Activated CD8-positive, alpha-beta memory T cell treated with anti-CD3 and anti-CD28 coated beads for 24 hours (primary cell): ENCODE measurements around the gene PHKA2.
"Not testable (repeated sequence)": the region's sequence is repeated elsewhere in the genome, so short reads cannot be mapped to it uniquely, and the experiment has no call there.

Source experiments
- DNase-seq: peaks from one replicate; pipeline ENCODE4 v3.0.0-alpha.2; 2020

PHKA2 gene

GRCh38 chrX:18983666-18984380 lies at the start of gene PHKA2:
PHKA2 (minus strand) TSS chrX:18984114; CDS start chrX:18983932, 182 bp downstream.
- peak; percentile 81 for DNase-seq

DNA sequence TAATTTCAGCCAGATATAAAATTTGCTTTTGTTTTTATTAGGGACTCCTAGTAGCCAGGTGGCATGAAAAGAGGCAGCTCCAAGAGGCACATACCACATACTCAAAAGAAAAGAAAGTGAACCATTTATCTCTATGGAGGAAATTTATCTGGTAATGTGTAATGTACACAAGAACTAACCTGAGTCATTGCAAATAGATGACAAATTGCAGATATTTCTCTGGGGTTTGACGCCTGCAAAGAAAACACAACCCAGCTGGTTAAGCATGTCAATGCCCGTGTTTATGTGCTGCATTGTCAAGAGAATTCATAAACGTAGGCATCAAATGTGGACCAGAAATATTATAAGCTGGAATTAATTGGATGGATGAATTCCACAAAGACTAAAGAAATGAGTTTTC lies 46.9 kb upstream of the PHKA2 start:
- no peak for DNase-seq

GRCh38 chrX:19028560-19028959 lies 44.6 kb upstream of the PHKA2 start:
- no peak for DNase-seq

DNA sequence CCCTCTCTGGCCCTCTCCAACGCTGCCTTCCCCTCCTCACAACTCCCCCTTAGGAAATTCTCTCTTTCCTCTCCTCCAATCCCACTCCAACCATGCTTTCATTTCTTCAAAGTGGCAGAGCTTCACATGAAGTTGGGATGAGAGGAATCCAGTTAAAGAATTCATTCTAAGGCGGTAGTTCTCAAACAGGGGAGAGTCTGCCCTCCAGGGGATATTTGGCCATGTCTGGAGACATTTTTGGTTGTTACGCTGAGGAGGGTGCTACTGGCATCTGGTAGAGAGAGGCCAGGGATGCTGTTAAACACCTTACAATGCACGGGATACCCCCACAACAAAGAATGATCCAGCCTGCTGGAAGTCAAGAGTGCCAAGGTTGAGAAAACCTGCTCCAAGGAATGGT lies 40.5 kb upstream of the PHKA2 start:
- no peak for DNase-seq

DNA sequence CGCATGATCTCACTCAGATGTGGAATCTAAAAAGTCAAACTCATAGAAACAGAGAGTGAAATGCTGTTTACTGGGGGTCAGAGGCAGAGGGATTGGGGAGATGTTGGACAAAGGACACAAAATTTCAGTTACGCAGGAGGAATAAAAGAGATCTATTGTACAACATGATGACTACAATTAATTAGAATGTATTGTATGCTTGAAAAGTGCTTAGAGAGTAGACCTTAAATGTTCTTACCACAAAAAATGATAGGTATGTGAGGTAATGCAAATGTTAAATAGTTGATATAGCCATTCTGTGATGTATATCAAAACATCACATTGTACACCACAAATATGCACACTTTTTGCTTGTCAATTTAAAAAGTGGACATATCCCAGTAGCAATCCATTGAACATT lies 36.1 kb upstream of the PHKA2 start:
- DNase-seq, result no peak

DNA sequence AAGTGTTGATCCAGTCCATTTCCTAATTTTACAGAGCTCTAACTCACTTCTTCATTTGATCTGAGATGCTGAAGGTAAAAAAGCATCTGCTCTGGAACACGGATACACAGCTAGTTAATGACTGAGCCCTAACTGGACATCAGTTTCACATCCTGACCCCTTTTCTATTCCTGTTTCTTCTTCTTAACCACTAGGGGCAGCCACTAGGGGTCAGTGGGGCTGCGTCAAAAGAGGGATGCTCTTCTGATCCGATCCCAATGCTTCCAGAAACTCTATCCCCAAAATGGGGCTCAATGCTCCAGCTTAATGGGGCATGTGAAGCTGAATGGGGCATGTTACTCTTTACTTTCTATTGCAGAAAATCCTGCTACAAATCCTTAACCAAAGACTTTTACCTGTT lies 33.4 kb upstream of the PHKA2 start:
- DNase-seq, result no peak

GRCh38 chrX:19016614-19017013 lies 32.7 kb upstream of the PHKA2 start:
- DNase-seq, result not testable (repeated sequence)

GRCh38 chrX:19007868-19008267 lies 24.0 kb upstream of the PHKA2 start:
- DNase-seq, result no peak

- DNase-seq, result no peak
These were observed 23.1 kb upstream of the PHKA2 start for GRCh38 chrX:19007011-19007410.

- DNase-seq, result no peak
These were observed 22.0 kb upstream of the PHKA2 start for GRCh38 chrX:19005909-19006308.

GRCh38 chrX:19003756-19004155 lies 19.8 kb upstream of the PHKA2 start:
- DNase-seq, result no peak

DNA sequence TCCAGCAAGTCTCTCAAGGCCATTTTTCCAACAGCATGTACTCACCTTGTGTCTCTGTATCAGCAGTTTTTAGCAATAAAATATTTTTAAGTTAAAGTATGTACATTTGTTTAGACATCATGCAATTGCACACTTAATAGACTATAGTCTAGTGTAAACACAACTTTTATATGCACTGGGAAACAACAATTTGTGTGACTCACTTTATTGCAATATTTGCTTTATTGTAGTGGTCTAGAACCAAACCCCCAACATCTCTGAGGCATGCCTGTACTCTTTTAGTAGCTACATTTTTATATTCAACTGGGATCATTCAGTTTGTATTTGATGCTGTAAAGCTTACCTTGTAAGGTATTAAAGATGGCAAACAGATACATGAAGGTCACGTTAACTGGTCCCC lies 14.7 kb upstream of the PHKA2 start:
- DNase-seq, result no peak

- no peak for DNase-seq
These were observed 14.0 kb upstream of the PHKA2 start for GRCh38 chrX:18997916-18998315.

GRCh38 chrX:18996536-18996935 lies 12.6 kb upstream of the PHKA2 start:
- DNase-seq, result no peak

DNA sequence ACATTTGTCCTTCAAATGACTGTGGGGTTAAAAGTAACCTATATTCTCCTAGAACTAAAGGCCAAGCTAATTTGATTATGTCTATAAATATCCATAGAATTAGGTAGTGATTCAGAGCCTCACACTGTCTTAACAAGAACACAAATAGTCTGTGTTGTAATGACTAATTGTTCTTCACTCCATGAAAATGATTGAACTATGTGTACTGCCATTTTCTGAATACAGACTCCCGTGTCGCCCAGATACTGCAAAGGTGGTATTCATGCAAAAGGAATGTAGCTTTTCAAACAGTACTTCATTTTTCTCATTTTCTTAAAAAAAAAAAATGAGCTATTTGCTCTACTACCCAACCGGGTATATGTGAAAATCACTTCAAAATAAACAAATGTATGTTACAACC lies 11.3 kb upstream of the PHKA2 start:
- no peak for DNase-seq

GRCh38 chrX:18994713-18995112 lies 10.8 kb upstream of the PHKA2 start:
- no peak for DNase-seq

DNA sequence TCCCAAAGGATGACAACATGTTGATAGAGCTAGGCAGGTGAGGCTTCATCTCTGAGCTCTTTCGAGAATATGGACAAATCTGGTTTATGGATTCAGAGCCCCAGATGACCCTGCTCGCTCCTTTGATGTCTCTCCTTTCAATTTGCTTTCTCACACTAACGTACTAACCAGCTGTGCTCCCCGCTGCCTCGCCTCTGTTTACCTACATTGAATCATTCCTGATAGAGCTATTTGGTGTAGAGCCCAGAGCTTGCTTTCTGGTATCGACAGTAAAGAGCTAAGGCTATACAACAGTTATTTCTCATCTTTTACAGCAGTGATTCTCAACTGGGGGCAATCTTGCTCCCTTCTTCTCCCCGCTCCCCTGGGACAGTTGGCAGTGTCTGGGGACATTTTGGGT lies 8.9 kb upstream of the PHKA2 start:
- no peak for DNase-seq

- DNase-seq, result no peak
These were observed 1.2 kb upstream of the PHKA2 start for GRCh38 chrX:18985186-18985435.

- DNase-seq, result peak; percentile 93
These were observed 669 bp upstream of the PHKA2 start for GRCh38 chrX:18984381-18985185.

- DNase-seq, result no peak
These were observed 2.6 kb downstream of the PHKA2 start for GRCh38 chrX:18981124-18981807.

GRCh38 chrX:18980262-18980661 lies 3.7 kb downstream of the PHKA2 start:
- not testable (repeated sequence) for DNase-seq

GRCh38 chrX:18974993-18975392 lies 8.9 kb downstream of the PHKA2 start:
- no peak for DNase-seq

- DNase-seq, result no peak
These were observed 10.3 kb downstream of the PHKA2 start for GRCh38 chrX:18973527-18974192.

DNA sequence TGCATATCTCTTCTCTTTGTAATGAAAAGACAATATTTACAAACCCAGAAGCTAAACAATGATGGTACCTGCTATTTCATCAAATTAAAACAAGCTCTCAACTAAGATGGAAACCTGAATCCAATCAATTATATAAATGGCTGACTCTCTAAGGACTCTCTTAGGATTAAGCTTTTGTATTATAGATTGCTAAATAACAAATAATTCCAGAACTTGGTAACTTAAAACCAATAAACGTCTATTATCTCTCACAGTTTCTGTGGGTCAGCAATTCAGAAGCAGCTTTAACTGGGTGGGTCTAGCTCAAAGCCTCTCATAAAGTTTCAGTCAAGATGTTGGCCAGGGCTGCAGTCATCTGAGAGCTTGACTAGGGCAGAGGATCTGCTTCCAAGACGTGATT lies 12.4 kb downstream of the PHKA2 start:
- DNase-seq, result no peak
